Adrenal gland (tissue), 12 donors: ENCODE data around the gene ABHD3. TPM values are rescaled to one million over a fixed set of nuclear protein-coding genes. Genes with fewer than 3 reads are reported as not detected.
A peak's percentile ranks its signal among the peaks of the same experiment; 100 is the strongest.
"Not testable (repeated sequence)": the region's sequence is repeated elsewhere in the genome, so short reads cannot be mapped to it uniquely, and the experiment has no call there.

ENCODE experiments used
- DNase-seq, 7 donors: peaks; one replicate each; pipeline ENCODE4 v3.0.0-alpha.2; 2019 to 2020
- H3K27ac ChIP-seq, 5 donors: fragments of 200-600 bp; sonication (generic) in 4 of 5; 1 replicate in 3 of 5; 2 replicates in 2 of 5; pipeline versions ENCODE4 v1.5.1 to v1.8.0; 2016 to 2020; ENCODE audit warnings: mild to moderate bottlenecking in 1 of 5
- H3K27me3 ChIP-seq: fragments of 200-600 bp; 2 replicates; pipeline ENCODE4 v1.8.0; 2021
- H3K36me3 ChIP-seq, 2 donors: fragments of 200-600 bp; replicated peaks in 1 of 2; 1 replicate in 1 of 2; 2 replicates in 1 of 2; pipeline versions ENCODE4 v1.5.1 to v1.8.0; 2018 to 2022
- H3K4me1 ChIP-seq, 2 donors: fragments of 200-600 bp; replicated peaks in 1 of 2; 1 replicate in 1 of 2; 2 replicates in 1 of 2; pipeline versions ENCODE4 v1.5.1 to v1.8.0; 2018 to 2021
- H3K4me3 ChIP-seq, 4 donors: fragments of 200-600 bp; sonication (generic) in 3 of 4; one replicate each; pipeline ENCODE4 v1.5.1; 2016 to 2018
- H3K9me3 ChIP-seq, 3 donors: fragments of 200-600 bp; sonication (generic) in 1 of 3; replicated peaks in 1 of 3; 1 replicate in 2 of 3; 2 replicates in 1 of 3; pipeline versions ENCODE4 v1.5.1 to v1.8.0; 2016 to 2021
- CTCF ChIP-seq, 6 experiments: fragments of 450-650 bp in 4 of 6; fragments of 200-600 bp in 2 of 6; sonication (generic) in 1 of 6; IDR thresholded peaks; 1 replicate in 5 of 6; 2 replicates in 1 of 6; pipeline versions ENCODE4 v1.5.1 to v1.8.0; 2016 to 2021; ENCODE audit warnings: antibody characterized with exemption in 6 of 6, mild to moderate bottlenecking in 2 of 6, moderate library complexity in 1 of 6
- POLR2A ChIP-seq, 2 donors: fragments of 450-650 bp; IDR thresholded peaks; one replicate each; pipeline ENCODE4 v1.6.1; 2017; ENCODE audit warnings: antibody characterized with exemption in 2 of 2, mild to moderate bottlenecking in 2 of 2, moderate library complexity in 1 of 2
- WGBS, 4 donors: extraction: QIAGEN DNeasy Blood & Tissue Kit in 2 of 4; methylation state at CpG; one replicate each; pipeline versions ENCODE4 v1.1.5 to v1.1.7; 2013 to 2017; 5-methylcytosine and 5-hydroxymethylcytosine counted together
- intact Hi-C, 2 donors: fragments of 100-400 bp; cut with DNase I; formaldehyde crosslinking; loops; one replicate each; pipeline versions ENCODE4 v1.14.1 to v1.15.0; 2022 to 2023
- polyA plus RNA-seq, 3 donors: library from polyadenylated mRNA; stranded (reverse); fragments of 200-250 nt in 2 of 3; fragments of 350-450 nt in 1 of 3; fragmentation: Illumina TruSeq in 1 of 3; extraction: RNeasy Lipid Tissue Mini Kit (QIAGEN cat#74804) in 1 of 3; gene quantifications; one replicate each; pipeline ENCODE4 v1.2.3, GENCODE V29; 2013 to 2014
- total RNA-seq, 9 donors: library from RNA; depleted of rRNA in 4 of 9; stranded (reverse); fragments of >200 nt in 4 of 9; fragments of 120-200 nt in 1 of 9; fragmentation: NEBNext Ultra II Directional in 1 of 9; extraction: Animal tissue kit (Norgen Biotek cat#: 25700) in 1 of 9; gene quantifications; one replicate each; pipeline versions ENCODE4 v1.1.0 to v1.2.4, GENCODE V29; 2013 to 2023
- donor health status: healthy with polysubstance abuse.
- donor health status: Bipolar disorder and iron deficiency.
- donor health status: DM: yes; HTN: yes; CAD: no.
- donor health status: DM: no; HTN: no; CAD: no.
- donor health status: DM: no; HTN: no; CAD: no.
- donor health status: DM: yes; HTN: yes; CAD: no.

Gene ABHD3
- total and polyA plus RNA-seq, 12 donors, result 2.6 to 25.2 (median 10.4) TPM

GRCh38 chr18:21693322-21693721 lies 11.3 kb downstream of the ABHD3 start:
- no peak for DNase-seq
- H3K4me3 ChIP-seq, result no peak overlapping the region
- 77 to 89% (median 78%) methylated on average over 2 of the region's 2 CpGs for WGBS, 4 donors
- H3K36me3 ChIP-seq, result no peaks in the 10 kb centered on the region
- no peaks in the 10 kb centered on the region for H3K4me1 ChIP-seq
- no peak overlapping the region for H3K27ac ChIP-seq
- intact Hi-C loops, result no loop called here
- no peak for TF ChIP-seq CTCF (IDR thresholded peaks at IDR 0.05)
- no peak for TF ChIP-seq POLR2A (IDR thresholded peaks at IDR 0.05)
- H3K9me3 ChIP-seq, result peaks cover 0 to 9% (median 0%) of the 10 kb centered on the region in 3 donors
- no peaks in the 10 kb centered on the region for H3K27me3 ChIP-seq

GRCh38 chr18:21689736-21690135 lies 14.8 kb downstream of the ABHD3 start:
- Histone ChIP-seq H3K27ac (no peak overlapping the region), H3K27me3 (no peaks in the 10 kb centered on the region), H3K36me3 (no peaks in the 10 kb centered on the region), H3K9me3 (peaks cover 0 to 9% (median 0%) of the 10 kb centered on the region in 3 donors), H3K4me1 (peaks cover 0 to 9% of the 10 kb centered on the region in 2 donors), H3K4me3 (no peak overlapping the region)
- intact Hi-C loops, result no loop called here
- WGBS, 4 donors, result 84 to 100% (median 93%) methylated on average over 1 of the region's 1 CpG
- DNase-seq, result no peak
- TF ChIP-seq POLR2A (IDR thresholded peaks at IDR 0.05) (no peak), CTCF (IDR thresholded peaks at IDR 0.05) (no peak)

GRCh38 chr18:21686282-21687105 lies 18.1 kb downstream of the ABHD3 start:
- H3K4me1 ChIP-seq, result peaks cover 0 to 18% of the 10 kb centered on the region in 2 donors
- TF ChIP-seq CTCF (IDR thresholded peaks at IDR 0.05), result no peak
- no peak for TF ChIP-seq POLR2A (IDR thresholded peaks at IDR 0.05)
- WGBS, 4 donors, result 48 to 55% (median 49%) methylated on average over 8 of the region's 8 CpGs
- H3K27me3 ChIP-seq, result no peaks in the 10 kb centered on the region
- no peak for DNase-seq
- no peaks in the 10 kb centered on the region for H3K36me3 ChIP-seq
- no peak overlapping the region for H3K4me3 ChIP-seq
- peak overlapping the region in 3 of 5 donors; percentile 1 to 61 (median 33) for H3K27ac ChIP-seq
- H3K9me3 ChIP-seq, result peaks cover 0 to 9% (median 0%) of the 10 kb centered on the region in 3 donors
- intact Hi-C loops, result no loop called here

- H3K27me3 ChIP-seq, H3K4me3 ChIP-seq, H3K9me3 ChIP-seq, DNase-seq, H3K36me3 ChIP-seq, intact Hi-C loops: not testable (repeated sequence)
- H3K4me1 ChIP-seq, result peaks cover 0 to 18% of the 10 kb centered on the region in 2 donors
- WGBS, 4 donors, result 91 to 98% (median 96%) methylated on average over 12 of the region's 12 CpGs
- H3K27ac ChIP-seq, result peak overlapping the region in 2 of 5 donors; percentile 33 to 61
Measured at GRCh38 chr18:21685556-21685981, 19.0 kb downstream of the ABHD3 start.
